GM21737 (cell line): ENCODE data around the gene VGLL4.

Source experiments
- ATAC-seq: cut with Tn5 transposase; IDR thresholded peaks from one replicate; pipeline ENCODE4 v1.9.1; 2021; ENCODE audit warnings: mild to moderate bottlenecking, moderate library complexity; ENCODE audit not compliant: unreplicated experiment

The VGLL4 gene

DNA sequence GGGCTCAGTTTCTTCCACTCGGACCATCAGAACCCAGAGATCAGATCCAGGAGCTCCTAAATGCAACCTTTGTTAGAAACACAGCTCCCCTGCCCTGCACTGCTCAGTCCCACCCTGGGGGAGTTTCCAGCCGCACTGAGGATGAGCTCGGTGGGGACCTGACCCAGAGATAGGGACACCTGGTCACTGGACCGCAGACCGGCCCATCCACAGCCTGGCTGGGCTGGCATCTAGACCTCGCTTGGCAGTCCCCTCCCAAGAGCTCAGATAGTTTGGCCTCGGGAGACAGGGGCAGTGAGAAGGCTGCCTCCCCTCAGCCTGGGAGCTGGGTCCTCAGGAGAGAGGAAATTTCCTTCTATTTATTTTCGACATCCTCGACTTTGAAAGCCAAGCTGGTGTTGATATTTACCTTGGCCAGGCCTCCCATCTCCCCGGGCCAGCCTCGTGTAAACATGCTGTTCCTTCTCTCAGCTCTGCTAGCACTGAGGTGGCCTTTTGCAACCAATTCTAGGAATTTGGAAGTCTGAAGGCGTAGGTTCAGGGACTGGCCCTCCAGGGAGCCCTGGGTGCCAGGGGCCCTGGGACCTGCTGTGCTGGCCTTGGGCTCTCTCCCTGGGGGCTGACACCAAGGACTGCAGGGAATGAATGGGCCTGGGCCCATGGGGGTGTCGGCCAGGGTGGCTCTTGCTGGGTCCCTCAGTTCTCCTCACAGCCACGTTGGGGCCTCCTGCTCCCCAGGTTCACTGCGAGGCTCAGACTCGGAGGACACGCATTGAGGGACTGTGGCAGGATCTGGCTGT is 90.1 kb downstream of the VGLL4 start:
- ATAC-seq, result no peak

DNA sequence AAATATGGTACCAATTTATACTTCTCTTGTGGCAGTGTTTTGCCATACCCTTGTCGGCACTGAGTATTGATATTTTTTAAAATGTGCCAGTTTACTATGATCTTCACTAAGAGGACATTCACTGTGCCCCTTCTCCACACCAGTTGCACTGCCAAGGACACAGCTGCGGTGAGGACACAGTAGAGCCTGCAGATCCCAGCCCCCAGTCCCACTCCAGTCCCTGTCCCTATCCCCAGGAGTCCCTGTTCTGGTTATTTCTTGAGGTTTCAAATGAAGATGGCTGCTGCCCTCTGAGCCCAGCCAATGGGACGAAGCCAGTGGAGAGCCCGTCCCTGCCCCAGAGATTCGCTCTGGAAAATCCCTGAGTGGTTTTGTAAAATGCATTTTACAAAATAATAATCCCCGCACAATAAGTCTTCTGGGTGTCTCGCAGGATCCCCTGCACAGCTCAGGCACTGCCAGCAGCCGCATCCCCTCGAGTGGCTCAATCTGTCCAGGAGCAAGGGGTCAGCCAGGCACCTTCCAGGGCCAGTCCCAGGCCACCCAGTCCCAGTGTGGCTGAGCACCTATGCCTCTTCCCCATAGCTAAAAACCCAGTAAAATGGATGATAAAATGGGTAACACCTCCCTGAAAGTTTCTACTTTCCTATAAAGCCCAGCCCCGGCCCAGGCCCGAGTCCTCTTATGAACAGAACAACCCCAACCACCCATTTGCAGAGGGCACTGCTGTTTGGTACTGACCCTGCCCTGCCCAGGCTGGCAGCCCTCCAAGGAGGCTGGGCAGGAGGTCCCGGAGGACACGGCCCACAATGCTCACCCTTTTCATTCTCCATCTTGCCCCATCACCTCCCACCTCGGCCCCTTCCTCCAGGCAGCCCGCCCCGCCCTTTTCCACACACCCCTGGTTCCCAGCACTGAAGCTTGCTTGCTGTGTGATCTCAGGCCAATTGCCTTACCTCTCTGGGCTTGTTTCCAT is 91.1 kb downstream of the VGLL4 start:
- ATAC-seq, result no peak

DNA sequence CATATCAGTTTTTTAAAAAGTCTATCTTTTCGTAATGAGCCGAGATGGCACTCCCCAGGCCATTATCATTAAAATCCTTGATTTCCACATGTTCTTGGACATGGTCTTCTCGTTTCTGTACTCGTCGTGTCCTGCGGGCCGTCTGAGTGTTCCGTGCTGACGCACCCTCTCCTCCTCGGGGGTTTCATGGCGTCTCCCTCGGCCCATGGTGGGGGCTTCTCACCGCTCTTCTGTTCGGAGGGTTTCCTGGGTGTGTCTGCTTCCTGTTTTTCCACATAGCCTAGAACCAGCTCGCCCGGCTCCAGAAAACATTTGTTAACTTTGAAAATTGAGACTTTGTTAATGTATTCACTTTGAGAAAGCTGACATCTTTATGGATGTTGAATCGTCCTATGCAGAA is 92.7 kb downstream of the VGLL4 start:
- ATAC-seq, result no peak

DNA sequence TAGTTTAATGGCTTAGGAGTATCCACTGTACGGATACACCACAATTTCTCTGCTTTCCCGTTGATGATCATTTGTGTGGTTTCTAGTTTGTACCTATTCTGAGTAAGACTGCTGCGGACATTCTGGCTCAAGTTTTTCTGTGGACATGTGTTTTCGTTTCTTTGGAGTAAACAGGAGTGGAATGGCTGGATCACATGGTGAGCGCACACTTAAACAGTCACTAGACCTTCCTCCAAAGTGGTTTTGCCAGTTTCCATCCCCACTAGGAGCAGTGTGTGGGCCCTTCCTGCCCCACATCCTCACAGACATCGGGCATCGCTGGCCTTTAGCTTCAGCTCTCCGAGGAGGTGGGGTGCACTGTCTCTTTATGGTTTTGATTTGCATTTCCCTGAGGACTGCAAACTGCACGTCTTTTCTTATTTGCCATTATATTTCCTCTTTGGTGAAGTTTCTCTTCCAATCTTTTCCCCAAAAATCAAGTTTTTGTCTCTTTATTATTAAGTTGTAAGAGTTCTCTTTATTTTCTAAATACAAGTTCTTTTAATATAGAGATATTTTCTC is 94.1 kb downstream of the VGLL4 start:
- no peak for ATAC-seq

DNA sequence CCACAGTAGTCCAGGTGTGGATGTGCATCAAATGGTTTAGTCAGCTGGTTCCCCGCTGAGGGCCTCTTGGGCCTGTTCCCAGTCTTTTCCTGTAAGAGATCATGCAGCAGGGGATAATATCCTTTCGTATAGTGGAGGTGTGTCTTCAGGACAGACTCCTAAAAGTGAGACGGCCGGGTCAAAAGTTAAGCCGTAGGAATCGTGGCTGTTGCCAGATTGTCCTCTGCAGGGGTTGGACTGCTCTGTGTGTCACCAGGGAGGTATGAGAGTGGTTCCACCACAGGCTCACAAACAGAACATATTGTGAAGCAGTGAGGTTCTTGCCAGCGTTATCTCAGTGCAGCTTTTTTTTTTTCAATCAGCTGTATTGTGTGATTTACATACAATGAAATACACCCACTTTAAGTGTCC is 95.0 kb downstream of the VGLL4 start:
- ATAC-seq, result no peak

DNA sequence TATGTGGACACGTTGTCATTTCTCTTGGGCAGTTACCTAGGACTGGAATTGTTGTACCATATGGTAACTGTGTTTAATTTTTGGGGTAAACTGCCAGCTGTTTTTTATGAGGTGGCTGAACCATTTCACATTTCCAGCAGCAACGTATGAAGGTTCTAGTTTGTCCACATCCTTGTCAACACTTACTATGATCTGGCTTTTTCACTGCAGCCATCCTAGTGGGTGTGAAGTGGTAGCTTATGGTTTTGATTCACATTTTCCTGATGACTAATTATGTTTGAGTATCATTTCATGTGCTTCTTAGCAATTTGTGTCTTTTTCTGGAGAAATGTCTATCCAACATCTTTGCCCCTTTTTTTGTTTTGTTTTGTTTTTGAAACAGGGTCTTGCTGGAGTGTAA is 96.2 kb downstream of the VGLL4 start:
- ATAC-seq, result no peak

DNA sequence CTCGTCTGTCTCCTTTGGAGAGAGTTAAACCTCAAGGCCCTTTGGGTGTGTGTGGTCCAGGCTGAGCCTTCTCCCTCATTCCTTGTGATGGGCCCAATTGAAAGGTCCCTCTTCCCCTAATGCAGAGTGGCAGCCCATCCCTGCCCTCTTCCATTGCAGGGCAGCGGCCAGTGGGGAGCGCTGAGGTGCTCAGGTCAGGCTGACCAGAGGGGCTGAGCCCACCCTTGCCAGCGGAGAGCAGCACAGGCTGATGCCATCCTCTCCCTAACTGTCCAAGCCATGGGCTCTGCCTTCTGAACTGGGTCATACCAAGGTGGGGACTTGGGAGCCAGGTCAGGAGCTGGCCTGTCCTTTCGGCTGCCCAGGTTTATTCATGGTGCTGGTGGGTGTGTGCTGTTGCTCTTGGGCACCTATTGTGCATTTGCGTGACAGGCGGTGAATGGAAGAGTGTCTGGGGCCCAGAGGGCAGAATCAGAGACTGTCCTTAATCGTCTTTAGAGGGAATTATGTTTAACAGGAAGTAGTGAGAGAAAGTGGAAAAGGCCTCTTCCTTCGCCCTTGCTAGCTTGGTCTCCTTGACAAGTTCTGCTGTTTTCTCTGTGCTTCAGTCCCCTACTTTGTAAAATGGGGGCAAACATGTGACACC is 96.9 kb downstream of the VGLL4 start:
- no peak for ATAC-seq

DNA sequence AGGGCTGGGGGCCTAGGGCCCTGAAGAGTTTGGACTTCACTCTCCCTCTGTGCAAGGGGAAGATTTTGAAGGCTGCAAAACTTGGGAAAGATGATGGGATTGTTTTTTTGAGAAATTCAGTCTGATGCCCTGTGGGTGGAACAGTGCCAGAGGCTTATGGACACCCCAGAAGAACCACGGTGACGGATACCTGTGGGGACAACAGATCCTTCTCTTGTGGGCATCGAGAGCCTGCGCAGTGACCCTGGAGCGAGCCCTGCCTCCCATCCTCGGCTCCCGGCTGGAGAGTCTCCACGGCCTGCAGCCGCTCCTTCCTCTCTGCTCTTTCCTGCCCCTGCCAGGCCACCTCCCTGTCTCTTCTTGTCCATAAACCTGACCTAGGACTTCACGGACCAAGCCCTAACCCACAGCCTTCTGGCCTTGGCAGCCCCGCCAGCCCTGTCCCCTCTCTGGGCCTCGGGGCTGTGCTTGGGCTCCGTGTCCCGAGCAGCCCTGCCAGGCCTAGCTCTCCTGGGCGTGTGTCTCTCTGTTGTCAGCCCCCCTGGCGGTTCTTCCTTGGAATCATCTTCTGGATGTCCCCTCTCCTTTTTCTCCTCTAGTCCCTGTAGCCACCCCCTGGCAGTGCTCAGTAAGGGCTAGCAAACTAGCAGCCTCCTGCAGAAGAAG is 98.4 kb downstream of the VGLL4 start:
- no peak for ATAC-seq

DNA sequence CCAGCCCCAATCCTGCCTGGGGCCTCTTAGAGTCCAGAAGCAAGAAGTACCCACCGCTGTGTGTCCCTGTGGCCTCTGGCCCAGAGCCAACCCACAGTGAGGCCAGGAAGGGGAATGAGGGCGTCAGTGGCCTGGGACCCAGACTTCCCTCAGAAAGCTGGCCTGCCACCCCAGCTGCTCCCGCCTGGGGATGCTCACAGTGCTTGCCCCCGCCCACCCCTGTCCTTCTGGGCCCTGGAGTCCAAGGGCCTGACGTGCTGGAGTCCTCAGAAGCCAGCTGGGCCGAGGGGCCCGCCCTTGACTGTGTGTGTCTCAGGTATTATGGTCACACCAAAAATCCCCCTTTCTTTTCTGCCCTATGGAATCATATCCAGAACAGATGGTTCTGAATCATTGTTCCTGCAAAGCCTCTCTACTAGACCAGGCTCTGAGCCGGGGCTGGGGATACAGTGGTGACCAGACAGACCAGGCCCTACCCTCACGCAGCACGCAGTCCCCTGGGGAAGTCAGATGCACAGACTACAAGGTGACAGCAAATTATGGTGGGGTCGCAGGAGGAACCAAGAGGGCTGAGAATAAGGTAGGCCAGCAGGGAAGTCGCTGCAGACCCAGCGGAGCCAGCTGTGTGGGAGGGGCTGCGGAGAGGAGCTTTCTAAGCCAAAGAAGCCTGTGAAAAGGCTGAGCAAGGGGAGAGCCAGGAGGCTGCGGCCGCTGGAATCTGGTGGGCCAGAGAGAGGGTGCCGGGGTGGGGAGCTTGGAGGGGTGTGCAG is 99.1 kb downstream of the VGLL4 start:
- no peak for ATAC-seq

DNA sequence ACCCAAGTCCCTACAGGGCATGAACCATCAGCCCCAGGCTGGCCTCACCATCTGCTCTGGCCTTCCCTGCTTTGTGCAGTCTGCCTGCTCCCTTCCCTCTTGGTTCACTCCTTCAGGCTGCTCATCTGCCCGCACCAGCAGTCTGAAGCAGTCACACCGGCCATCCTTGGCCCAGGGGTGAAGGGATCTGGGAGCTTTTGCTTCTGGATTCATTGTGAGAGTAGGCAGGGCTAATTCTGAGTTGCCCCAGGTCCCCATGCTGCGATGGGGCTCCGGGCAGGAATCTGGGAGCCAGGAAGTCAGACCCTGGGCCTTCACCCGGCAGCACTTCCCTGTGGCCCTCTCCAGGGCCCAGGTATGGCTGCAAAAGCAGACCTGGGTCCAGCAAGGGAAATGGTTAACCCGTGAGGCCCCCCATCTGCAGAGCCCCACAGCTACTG is 99.7 kb downstream of the VGLL4 start:
- ATAC-seq, result no peak

DNA sequence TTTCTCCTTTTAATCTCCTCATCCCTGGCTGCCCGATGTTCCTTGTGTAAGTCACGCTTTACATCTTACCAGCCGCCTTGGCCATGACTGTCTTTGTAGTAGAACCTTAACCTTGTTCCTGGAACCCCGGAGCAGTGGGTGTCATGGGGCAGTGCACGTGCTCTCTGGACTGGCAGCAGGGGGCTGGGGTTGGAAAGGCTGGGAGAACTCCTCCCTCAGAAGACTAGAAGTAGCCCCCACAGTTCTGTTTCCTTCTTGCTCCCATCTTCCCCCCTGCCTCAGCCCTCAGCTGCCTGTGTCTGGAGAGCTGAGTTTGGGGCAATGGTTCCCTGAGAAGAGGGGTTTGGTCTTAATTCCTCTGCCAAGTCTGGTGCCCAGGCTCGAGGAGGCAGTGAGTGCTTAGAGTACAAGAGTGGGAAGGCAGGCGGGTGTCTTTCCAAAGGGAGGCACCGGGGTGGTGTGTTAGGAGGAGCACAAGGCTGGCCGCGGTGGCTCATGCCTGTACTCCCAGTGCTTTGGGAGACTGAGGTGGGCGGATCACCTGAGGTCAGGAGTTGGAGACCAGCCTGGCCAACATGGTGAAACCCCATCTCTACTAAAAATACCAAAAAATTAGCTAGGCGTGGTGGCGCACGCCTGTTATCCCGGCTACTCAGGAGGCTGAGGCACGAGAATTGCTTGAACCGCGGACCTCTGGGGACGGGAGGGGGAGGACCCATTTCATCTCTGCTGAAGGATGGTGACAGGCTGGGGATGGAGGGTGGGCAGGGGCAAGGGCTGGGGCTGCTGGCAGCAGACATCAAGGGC is 100.4 kb downstream of the VGLL4 start:
- ATAC-seq, result no peak

DNA sequence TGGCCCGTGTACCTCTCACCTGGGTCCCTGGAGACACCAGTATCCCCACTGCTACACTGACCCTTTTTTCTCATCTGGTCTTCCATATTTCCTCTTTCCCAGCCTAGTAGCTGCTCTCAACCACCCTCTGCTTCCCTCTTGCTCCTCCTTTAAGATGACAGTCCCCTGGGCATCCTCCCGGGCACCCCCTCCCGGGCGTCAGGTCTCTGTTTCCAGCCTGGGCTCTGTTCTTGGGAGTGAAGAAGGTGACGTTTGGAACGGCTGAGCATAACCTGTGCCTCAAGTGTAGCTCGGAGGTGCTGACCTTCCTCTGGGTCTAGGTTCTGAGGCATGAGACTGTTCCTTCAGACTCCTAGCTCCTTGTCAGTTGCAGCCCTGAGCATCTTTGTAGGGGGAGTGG is 101.2 kb downstream of the VGLL4 start:
- no peak for ATAC-seq

DNA sequence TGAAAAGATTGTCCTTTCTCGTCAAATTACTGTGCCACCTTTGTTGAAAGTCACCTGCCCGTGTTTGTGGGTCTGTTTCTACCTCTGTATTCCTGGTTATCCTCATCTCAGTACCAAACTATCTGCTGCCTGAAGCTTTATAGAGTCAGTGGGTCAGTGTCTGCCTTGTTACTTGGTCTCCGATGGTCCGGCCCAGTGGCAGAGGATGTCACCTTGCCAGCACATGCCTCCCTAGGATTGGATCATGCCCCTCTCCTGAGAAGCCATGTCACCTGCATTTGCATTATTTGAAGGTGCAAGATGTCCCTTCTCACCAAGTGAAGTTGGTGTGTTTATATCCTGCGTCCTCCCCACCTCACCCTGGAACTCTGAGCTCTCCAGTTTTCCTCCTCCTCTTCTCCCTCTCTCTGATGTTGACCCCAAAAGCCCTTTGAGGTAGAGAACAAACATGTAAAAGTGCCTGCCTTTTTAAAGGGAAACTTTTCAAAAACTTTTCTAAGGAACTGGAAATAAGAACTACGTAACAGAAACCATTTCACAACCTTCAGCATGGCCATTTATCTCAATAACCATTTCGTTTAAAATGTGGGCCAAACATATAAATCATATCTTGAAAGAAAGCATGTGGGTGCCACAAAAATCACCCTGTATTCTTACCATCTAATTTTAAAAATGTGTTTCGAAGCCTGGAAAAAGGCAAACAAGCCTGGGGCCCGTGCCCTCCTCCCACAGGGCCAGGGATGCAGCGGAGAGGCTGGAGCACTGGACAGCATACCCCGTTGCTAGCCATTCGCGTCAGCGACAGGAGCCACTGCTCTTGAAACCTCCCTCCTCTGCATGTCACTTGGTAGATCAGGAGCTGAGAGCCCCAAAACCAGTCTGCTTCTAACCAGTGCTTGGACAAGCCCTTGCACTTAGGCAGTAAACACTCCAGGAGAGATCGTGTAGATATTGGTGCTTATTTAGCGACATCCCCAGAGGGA is 102.1 kb downstream of the VGLL4 start:
- no peak for ATAC-seq

DNA sequence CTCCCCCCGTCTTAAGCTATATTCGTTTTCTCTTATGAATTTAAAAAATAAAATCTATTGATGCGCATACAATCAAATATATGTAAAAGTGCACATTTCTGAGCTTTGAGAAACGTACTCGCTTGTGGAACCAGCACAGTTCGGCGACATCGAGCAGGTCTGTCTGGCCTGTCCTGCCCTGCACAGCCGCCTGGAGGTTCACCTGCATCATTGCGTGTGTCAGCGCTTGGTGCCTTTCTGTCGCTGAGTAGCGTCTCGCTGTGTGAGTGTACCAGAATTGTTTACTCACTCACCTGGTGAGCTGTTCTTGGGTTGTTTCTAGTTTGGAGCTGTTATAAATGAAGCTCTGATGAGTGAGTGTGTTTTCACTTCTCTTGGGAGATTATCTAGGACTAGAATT is 104.0 kb downstream of the VGLL4 start:
- no peak for ATAC-seq

DNA sequence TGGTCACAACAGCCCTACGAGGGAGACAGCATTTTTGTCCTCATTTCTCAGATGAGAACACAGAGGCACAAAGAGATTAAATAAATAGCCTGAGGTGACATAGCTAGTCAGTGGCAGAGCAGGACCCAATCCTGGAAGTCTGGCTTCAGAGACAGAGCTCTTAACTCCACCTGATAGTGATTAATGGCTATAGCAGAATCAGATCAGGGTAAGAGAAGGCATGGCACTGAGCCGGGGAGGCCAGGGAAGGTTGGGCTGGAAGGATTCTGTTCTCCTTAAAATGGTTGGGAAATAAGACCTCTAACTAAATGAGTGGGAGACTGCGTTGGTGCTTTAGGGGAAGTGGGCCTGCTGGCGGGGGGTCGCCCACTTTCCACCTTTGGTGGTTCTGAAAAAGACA is 104.5 kb downstream of the VGLL4 start:
- no peak for ATAC-seq

DNA sequence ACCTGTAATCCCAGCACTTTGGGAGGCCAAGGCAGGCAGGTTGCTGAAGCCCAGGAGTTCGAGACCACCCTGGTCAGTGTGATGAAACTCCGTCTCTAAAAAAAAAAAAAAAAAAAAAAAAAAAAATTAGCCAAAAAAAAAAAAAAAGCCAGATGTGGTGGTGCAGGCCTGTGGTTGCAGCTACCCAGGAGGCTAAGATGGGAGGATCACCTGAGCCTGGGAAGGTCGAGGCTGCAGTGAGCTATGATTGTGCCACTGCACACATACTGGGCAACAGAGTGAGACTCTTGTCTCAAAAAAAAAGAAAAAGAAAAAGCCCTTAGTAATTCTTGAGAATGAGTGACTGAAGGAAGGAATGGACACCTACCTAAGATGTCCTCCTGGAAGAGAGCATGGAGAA is 105.1 kb downstream of the VGLL4 start:
- no peak for ATAC-seq

DNA sequence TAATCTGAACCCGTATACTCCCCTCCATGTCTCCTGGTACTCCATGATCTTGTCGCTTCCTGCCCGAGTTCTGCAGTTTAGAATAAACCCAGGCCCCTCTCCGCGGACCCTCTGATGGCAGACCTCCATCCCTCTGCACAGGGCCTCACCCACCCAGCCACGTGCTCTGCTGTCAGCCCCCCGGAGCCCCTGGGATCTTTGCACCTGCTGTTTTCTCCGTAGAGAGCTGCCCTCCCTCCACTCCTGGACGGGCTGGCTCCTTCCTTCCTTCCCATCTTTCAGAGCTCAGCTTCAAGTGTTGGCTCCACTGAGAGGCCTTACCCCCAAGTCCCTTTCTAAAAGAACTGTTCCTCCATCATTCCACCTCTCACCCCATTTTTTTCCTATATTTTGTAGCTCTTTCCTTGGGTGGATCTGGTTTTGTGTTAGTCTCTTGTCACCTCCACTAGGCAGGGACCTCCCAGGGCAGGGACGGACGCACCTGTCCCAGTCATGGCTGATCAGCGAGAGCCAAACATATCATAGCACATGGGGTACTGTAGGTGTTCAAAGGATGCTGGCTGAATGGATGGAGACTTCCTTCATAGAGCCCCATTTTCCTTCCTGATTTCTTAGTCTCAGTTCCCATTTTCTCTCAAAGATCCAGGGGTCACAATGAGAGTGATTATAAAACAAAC is 106.6 kb downstream of the VGLL4 start:
- ATAC-seq, result no peak
